ENCODE results near the gene SORCS2. TPM values are rescaled to one million over a fixed set of nuclear protein-coding genes. Genes with fewer than 3 reads are reported as not detected.

The SORCS2 gene
- total and polyA plus RNA-seq, 2 of the 4 experiments (the other 2 are of a cell fraction), result 0.36 to 0.62 TPM

DNA sequence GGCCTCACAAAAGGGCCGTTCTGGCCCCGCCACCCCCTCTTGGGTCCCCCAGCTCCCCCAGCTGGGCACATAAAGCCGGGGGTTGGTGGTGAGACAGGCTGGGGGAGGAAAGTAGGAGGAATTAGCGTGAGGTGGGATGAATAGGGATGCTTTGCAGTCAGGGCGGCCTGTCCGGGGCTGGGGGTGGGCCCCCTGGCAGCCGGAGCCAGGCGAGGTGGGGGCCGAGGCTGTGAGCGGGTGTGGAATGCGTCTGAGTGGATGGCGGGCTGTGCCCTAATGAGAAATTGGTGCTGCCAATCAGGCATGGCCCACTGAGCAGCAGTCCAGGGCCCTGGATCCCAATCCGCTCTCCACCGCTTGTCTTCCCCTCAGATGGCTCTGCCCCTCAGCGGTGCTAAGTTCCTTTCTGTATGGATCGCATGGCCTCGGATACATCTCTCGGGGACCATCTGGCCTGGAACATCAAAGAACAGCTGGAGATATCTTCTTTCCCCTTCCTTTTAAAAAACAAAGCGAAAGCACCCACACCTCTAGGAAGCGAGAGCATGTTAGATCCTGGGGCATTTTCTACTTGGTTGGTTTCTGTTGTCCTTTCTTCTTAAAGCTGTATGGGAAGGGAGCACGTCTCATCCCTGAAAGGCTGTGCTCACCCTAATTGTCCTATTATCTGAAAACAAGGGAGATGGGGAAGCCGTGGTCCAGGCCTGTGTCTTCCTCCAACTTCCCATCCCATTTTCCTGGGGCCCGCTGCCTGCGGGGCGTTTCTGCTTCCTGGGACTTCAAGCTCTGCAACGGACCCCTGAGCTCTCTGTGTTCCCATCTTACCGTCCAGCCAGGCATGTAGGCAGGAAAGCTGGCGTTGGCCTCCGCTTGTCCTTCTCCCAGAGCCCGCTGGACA, 106.9 kb downstream of the SORCS2 start:
- 74% methylated on average over 15 of the region's 30 CpGs; no CpG with 5 or more reads in 1 of the 2 experiments for WGBS, 2 experiments (ENCODE audit: extremely low coverage in 2 of 2, insufficient read length in 1 of 2)
- Histone ChIP-seq H2AK9ac (replicated peaks; ENCODE audit: low read depth, low read length, poor library complexity) (no peak overlapping the region), H4K91ac (ENCODE audit: insufficient read depth, low read depth, low read length) (no peak overlapping the region), H4K8ac (ENCODE audit: low read depth in 2 of 2, low read length in 2 of 2) (no peak overlapping the region), H2AFZ (replicated peaks; ENCODE audit: low read length, poor library complexity) (no peak overlapping the region), H3K4ac (ENCODE audit: low read depth, low read length) (no peak overlapping the region), H2BK5ac (ENCODE audit: low read depth, low read length, poor library complexity, severe bottlenecking) (no peak overlapping the region), H2BK120ac (ENCODE audit: low read depth, low read length) (no peak overlapping the region), H3K4me3 (ENCODE audit: insufficient read depth, low read depth, low read length) (no peak overlapping the region), H3K18ac (ENCODE audit: low read depth, low read length) (no peak overlapping the region), H3K27me3 (ENCODE audit: control insufficient read depth, insufficient read depth, low read length) (peaks cover 44% of the 10 kb centered on the region), H4K5ac (ENCODE audit: low read depth, low read length) (no peak overlapping the region), H3K27ac (ENCODE audit: insufficient read depth, low read length) (no peak overlapping the region), H3K23ac (ENCODE audit: low read depth, low read length) (no peak overlapping the region), H3K14ac (replicated peaks; ENCODE audit: low read depth, low read length) (no peak overlapping the region), H3K36me3 (ENCODE audit: control insufficient read depth, insufficient read depth, low read length) (no peaks in the 10 kb centered on the region), H3K9ac (ENCODE audit: low read depth, low read length) (no peak overlapping the region), H3K4me2 (ENCODE audit: low read depth, low read length) (no peak overlapping the region), H3K56ac (ENCODE audit: extremely low read depth, insufficient read depth, low read length) (no peak overlapping the region), H3K9me1 (ENCODE audit: insufficient read depth, low read length) (no peaks in the 10 kb centered on the region), H3K79me1 (ENCODE audit: low read depth in 1 of 2, low read length in 2 of 2) (no peaks in the 10 kb centered on the region), H3K9me3 (ENCODE audit: control insufficient read depth, insufficient read depth, low read length) (no peaks in the 10 kb centered on the region), H2AK5ac (ENCODE audit: low read depth, low read length) (no peak overlapping the region), H3K4me1 (ENCODE audit: control insufficient read depth, insufficient read depth, low read length) (no peaks in the 10 kb centered on the region), H4K20me1 (ENCODE audit: insufficient read depth, low read length) (no peaks in the 10 kb centered on the region), H2BK20ac (ENCODE audit: low read depth, low read length) (no peak overlapping the region), H2BK15ac (ENCODE audit: low read depth, low read length) (no peak overlapping the region)
- DNase-seq (no peak), ATAC-seq (ENCODE audit: low read depth) (no peak)
- dilution Hi-C loops (cut with HindIII; ENCODE audit: low sequenced_read_pairs, unreplicated experiment) (no loop called here), in situ Hi-C loops (cut with MboI; ENCODE audit: low sequenced_read_pairs) (no loop called here), intact Hi-C loops (cut with micrococcal nuclease) (no loop called here)
- TF ChIP-seq RFX5 (IDR thresholded peaks at IDR 0.05; ENCODE audit: low read depth, low read length) (no peak), MAFK (IDR thresholded peaks at IDR 0.05; ENCODE audit: low read depth, low read length) (no peak), MAZ (IDR thresholded peaks at IDR 0.05; ENCODE audit: borderline replicate concordance, low read depth, low read length) (no peak), POLR2A (IDR thresholded peaks at IDR 0.05; ENCODE audit: low read depth, low read length) (no peak), CHD1 (IDR thresholded peaks at IDR 0.05; ENCODE audit: low read depth, low read length) (no peak), FOS (IDR thresholded peaks at IDR 0.05; ENCODE audit: low read depth, low read length) (no peak), CEBPB (IDR thresholded peaks at IDR 0.05; ENCODE audit: low read depth, low read length) (no peak), SMC3 (IDR thresholded peaks at IDR 0.05; ENCODE audit: low read depth, low read length) (no peak), ELK1 (IDR thresholded peaks at IDR 0.05; ENCODE audit: borderline replicate concordance, low read depth, low read length) (no peak), RAD21 (IDR thresholded peaks at IDR 0.05; ENCODE audit: low read length) (no peak), BHLHE40 (IDR thresholded peaks at IDR 0.05; ENCODE audit: low read depth, low read length) (no peak), NFE2L2 (IDR thresholded peaks at IDR 0.05; ENCODE audit: low read depth, low read length) (no peak)
- TF ChIP-seq, protein P1, sequence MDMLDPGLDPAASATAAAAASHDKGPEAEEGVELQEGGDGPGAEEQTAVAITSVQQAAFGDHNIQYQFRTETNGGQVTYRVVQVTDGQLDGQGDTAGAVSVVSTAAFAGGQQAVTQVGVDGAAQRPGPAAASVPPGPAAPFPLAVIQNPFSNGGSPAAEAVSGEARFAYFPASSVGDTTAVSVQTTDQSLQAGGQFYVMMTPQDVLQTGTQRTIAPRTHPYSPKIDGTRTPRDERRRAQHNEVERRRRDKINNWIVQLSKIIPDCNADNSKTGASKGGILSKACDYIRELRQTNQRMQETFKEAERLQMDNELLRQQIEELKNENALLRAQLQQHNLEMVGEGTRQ (IDR thresholded peaks at IDR 0.05; ENCODE audit: low read depth, low read length), result no peak
- BruUV-seq (replicated peaks), result no TSS peak
- POLR2A ChIA-PET (ENCODE audit: unreplicated experiment), result no interaction called here
- CTCF ChIA-PET, result no interaction called here
